Activated CD4-positive, alpha-beta memory T cell treated with anti-CD3 and anti-CD28 coated beads for 36 hours (primary cell): ENCODE data around the gene CTCF. TPM values are rescaled to one million over a fixed set of nuclear protein-coding genes. Genes with fewer than 3 reads are reported as not detected.

Experiments used
- CTCF ChIA-PET: fragments of 350-600 bp; sonication (Branson Sonifier 250); formaldehyde crosslinking; loops from one replicate; lab custom pipeline; 2021; ENCODE audit warnings: antibody characterized with exemption, inconsistent platforms; lab: Charles Lee
- POLR2A ChIA-PET: fragments of 350-600 bp; sonication (Branson Sonifier 250); formaldehyde crosslinking; loops from one replicate; lab custom pipeline; 2021; ENCODE audit warnings: antibody characterized with exemption; lab: Charles Lee
- DNase-seq: peaks from one replicate; pipeline ENCODE4 v3.0.0-alpha.2; 2020
- H3K27ac Mint-ChIP-seq: one replicate; pipeline ENCODE4 v1.8.0; 2021; ENCODE audit warnings: mixed read lengths
- H3K27me3 Mint-ChIP-seq: one replicate; pipeline ENCODE4 v1.8.0; 2021; ENCODE audit warnings: mixed read lengths
- H3K36me3 Mint-ChIP-seq: one replicate; pipeline ENCODE4 v1.8.0; 2021; ENCODE audit warnings: mixed read lengths
- H3K4me1 Mint-ChIP-seq: one replicate; pipeline ENCODE4 v1.8.0; 2021; ENCODE audit warnings: low read depth, mixed read lengths
- H3K4me3 Mint-ChIP-seq: one replicate; pipeline ENCODE4 v1.8.0; 2021; ENCODE audit warnings: mild to moderate bottlenecking, mixed read lengths
- H3K9me3 Mint-ChIP-seq: one replicate; pipeline ENCODE4 v1.8.0; 2021; ENCODE audit warnings: mixed read lengths
- intact Hi-C: fragments of 100-400 bp; cut with micrococcal nuclease; formaldehyde crosslinking; loops from one replicate; pipeline ENCODE4 v1.15.1; 2023
- total RNA-seq, 2 experiments: library from RNA; stranded (reverse); gene quantifications; one replicate each; pipeline ENCODE4 v1.2.3, GENCODE V29; 2021

The CTCF gene
- total RNA-seq, 2 experiments from 2014 or later: 48.9 to 51.5 TPM

DNA sequence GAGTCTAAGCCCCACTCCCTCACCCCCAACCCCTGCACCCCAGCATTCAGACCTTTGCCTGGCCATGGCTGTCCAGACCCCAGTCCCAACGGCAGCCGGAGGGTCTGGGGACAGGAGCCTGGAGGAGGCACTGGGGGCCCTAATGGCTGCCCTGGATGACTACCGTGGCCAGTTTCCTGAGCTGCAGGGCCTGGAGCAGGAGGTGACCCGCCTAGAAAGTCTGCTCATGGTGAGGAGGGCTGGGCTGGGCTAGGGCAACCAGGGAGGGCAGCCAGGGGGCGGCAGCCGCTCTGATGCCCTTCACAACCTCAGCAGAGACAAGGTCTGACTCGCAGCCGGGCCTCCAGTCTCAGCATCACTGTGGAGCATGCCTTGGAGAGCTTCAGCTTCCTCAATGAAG lies 19.3 kb upstream of the CTCF start:
- peak overlapping the region; percentile 54 for H3K27ac Mint-ChIP-seq
- H3K4me3 Mint-ChIP-seq: no peak overlapping the region
- intact Hi-C loops: no loop called here
- H3K36me3 Mint-ChIP-seq: peaks cover 11% of the 10 kb centered on the region
- no peaks in the 10 kb centered on the region for H3K27me3 Mint-ChIP-seq
- no peaks in the 10 kb centered on the region for H3K9me3 Mint-ChIP-seq
- no peak for DNase-seq
- peaks cover 35% of the 10 kb centered on the region for H3K4me1 Mint-ChIP-seq
- ChIA-PET CTCF (interaction anchor here (5.8 to 5.9 kb wide), 2 partner anchors 22 to 100 kb away, joined by 60 to 243 read pairs; partner anchors contain the start of gene CARMIL2), POLR2A (no interaction called here)

DNA sequence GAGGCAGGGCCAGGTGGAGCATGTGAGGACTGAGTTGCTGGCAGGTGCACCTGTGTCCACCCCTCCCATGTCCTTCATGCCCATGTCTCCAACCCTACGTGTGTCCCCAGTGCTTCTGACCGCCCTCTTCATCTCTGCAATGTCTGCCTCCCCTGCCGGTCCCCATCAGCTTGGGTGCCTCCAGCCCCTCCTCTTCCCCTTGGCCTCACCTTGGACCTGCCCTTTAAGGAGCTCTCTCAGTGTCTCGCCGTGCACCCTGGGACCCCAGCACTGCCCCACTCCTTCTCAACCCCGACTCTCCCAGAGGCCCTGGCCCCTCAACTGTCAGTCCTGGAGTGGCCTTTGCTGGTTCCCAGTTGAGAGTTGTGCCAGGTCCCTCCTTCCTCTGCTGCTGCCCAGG lies 18.7 kb upstream of the CTCF start:
- Mint-ChIP-seq H3K4me3 (no peak overlapping the region), H3K4me1 (peaks cover 39% of the 10 kb centered on the region), H3K36me3 (peaks cover 11% of the 10 kb centered on the region), H3K27ac (peak overlapping the region; percentile 10), H3K27me3 (no peaks in the 10 kb centered on the region), H3K9me3 (no peaks in the 10 kb centered on the region)
- ChIA-PET POLR2A (no interaction called here), CTCF (interaction anchor here (0.8 to 5.9 kb wide), 3 partner anchors 23 to 124 kb away, joined by 3 to 243 read pairs (median 60); partner anchors contain the start of gene CARMIL2)
- intact Hi-C loops: no loop called here
- no peak for DNase-seq

DNA sequence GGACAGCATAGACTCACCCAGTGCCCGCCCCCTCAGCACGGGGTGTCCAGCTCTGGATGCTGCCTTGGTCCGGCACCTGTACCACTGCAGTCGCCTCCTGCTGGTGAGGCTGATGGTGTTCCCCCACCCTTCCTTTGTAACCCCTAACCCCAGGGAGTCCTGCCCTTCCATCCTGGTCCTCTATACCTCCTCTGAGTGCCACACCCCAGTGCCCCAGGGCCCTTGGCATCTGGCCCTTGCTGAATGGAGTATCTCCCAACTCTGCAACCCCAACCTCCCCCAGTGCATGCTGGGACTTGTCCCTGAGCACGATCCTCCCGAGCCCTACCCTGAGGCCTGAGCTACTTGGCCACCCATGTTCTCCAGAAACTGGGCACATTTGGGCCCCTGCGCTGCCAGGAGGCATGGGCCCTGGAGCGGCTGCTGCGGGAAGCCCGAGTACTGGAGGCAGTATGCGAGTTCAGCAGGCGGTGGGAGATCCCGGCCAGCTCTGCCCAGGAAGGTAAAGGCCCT lies 17.9 kb upstream of the CTCF start:
- ChIA-PET CTCF (interaction anchor here (0.8 to 5.9 kb wide), 8 partner anchors 10 to 123 kb away, joined by 3 to 243 read pairs (median 6); partner anchors contain the start of genes CARMIL2 and CTCF), POLR2A (interaction anchor here (1.0 to 1.7 kb wide), 2 partner anchors 19 to 100 kb away, joined by 3 to 6 read pairs; partner anchors contain the start of gene CARMIL2)
- no peaks in the 10 kb centered on the region for H3K9me3 Mint-ChIP-seq
- peaks cover 11% of the 10 kb centered on the region for H3K36me3 Mint-ChIP-seq
- H3K27ac Mint-ChIP-seq: no peak overlapping the region
- no peak for DNase-seq
- no peaks in the 10 kb centered on the region for H3K27me3 Mint-ChIP-seq
- H3K4me3 Mint-ChIP-seq: no peak overlapping the region
- H3K4me1 Mint-ChIP-seq: peaks cover 35% of the 10 kb centered on the region
- intact Hi-C loops: no loop called here

- Mint-ChIP-seq H3K36me3 (peaks cover 11% of the 10 kb centered on the region), H3K9me3 (no peaks in the 10 kb centered on the region), H3K27me3 (no peaks in the 10 kb centered on the region), H3K4me3 (no peak overlapping the region), H3K4me1 (peaks cover 32% of the 10 kb centered on the region), H3K27ac (no peak overlapping the region)
- no peak for DNase-seq
- ChIA-PET POLR2A (interaction anchor here (1.0 to 1.7 kb wide), 2 partner anchors 19 to 100 kb away, joined by 3 to 6 read pairs; partner anchors contain the start of gene CARMIL2), CTCF (interaction anchor here (1.0 to 5.9 kb wide), 8 partner anchors 9 to 123 kb away, joined by 3 to 243 read pairs (median 6); partner anchors contain the start of genes CARMIL2 and CTCF)
- intact Hi-C loops: loop anchor here (5.0 kb wide), 1 partner anchor 117 kb away; the partner anchor contains the start of genes ACD and PARD6A
Measured at GRCh38 chr16:67544844-67545664, 17.3 kb upstream of the CTCF start.

DNA sequence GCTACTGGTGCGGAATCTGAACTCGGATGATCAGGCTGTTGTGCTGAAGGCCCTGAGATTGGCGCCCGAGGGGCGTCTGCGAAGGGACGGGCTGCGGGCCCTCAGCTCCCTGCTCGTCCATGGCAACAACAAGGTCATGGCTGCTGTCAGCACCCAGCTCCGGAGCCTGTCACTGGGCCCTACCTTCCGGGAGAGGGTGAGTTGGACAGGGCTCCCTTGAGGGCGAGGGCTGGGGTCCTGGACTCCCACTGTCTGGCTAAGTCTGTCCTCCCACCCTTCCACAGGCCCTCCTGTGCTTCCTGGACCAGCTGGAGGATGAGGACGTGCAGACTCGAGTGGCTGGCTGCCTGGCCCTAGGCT lies 16.7 kb upstream of the CTCF start:
- no peak for DNase-seq
- CTCF ChIA-PET: interaction anchor here (1.1 to 5.9 kb wide), 7 partner anchors 9 to 122 kb away, joined by 3 to 243 read pairs (median 7); partner anchors contain the start of genes CARMIL2 and CTCF
- Mint-ChIP-seq H3K4me1 (peaks cover 32% of the 10 kb centered on the region), H3K4me3 (no peak overlapping the region), H3K27ac (no peak overlapping the region), H3K36me3 (peaks cover 7% of the 10 kb centered on the region), H3K9me3 (no peaks in the 10 kb centered on the region), H3K27me3 (no peaks in the 10 kb centered on the region)
- intact Hi-C loops: loop anchor here (5.0 kb wide), 1 partner anchor 117 kb away; the partner anchor contains the start of genes ACD and PARD6A
- POLR2A ChIA-PET: interaction anchor here (1.7 kb wide), 1 partner anchor 99 kb away, joined by 6 read pairs; the partner anchor contains the start of gene CARMIL2

- Mint-ChIP-seq H3K9me3 (no peaks in the 10 kb centered on the region), H3K27me3 (no peaks in the 10 kb centered on the region), H3K27ac (peak overlapping the region; percentile 89), H3K36me3 (peaks cover 7% of the 10 kb centered on the region), H3K4me1 (peaks cover 32% of the 10 kb centered on the region), H3K4me3 (no peak overlapping the region)
- DNase-seq: no peak
- POLR2A ChIA-PET: no interaction called here
- intact Hi-C loops: loop anchor here (5.0 kb wide), 1 partner anchor 116 kb away; the partner anchor contains the start of genes ACD and PARD6A
- CTCF ChIA-PET: interaction anchor here (1.3 to 5.9 kb wide), 9 partner anchors 8 to 122 kb away, joined by 5 to 243 read pairs (median 23); partner anchors contain the start of genes ACD, CARMIL2 and CTCF
Measured at GRCh38 chr16:67546091-67546501, 16.2 kb upstream of the CTCF start.

DNA sequence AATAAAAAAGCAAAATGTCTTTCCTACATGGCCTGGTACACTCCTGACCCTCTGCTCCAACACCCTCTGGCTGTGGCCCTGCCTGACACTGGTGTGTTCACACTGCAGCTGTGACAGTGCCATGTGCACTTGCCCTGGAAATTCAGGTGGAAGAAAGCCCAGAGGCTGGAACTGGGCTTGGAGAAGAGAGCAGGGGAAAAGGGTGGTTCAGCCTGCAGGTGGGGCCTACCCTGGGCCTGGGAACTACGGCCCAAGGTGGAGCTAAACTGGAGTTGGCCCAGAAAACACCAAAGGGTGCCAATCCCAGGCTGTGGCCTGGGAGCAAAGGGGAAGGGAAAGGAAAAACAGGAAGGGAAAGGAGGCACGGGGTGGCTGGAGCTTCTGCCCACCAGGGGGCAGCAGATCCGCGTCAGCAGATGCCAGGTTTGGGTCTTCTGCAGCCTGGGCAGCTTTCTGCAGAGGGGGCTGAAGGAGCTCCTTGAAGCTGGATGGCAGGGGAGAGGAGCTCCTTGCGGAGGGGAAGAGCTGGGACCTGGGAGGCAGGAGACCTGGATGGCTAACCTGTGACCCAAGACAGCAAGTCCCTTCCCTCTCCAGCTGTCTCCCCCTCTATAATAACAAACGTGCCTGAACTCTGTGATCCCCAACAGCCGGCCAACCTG lies 15.4 kb upstream of the CTCF start:
- H3K36me3 Mint-ChIP-seq: peaks cover 7% of the 10 kb centered on the region
- no peaks in the 10 kb centered on the region for H3K27me3 Mint-ChIP-seq
- peak overlapping the region; percentile 89 for H3K27ac Mint-ChIP-seq
- H3K4me1 Mint-ChIP-seq: peaks cover 34% of the 10 kb centered on the region
- intact Hi-C loops: loop anchor here (1.0 to 5.0 kb wide), 4 partner anchors 8 to 115 kb away; partner anchors contain the start of genes ACD, CTCF and PARD6A
- no peaks in the 10 kb centered on the region for H3K9me3 Mint-ChIP-seq
- no peak overlapping the region for H3K4me3 Mint-ChIP-seq
- ChIA-PET POLR2A (interaction anchor here (0.7 to 2.5 kb wide), 7 partner anchors 9 to 120 kb away, joined by 3 to 30 read pairs (median 6); partner anchors contain the start of genes CARMIL2 and CTCF), CTCF (interaction anchor here (0.6 to 5.9 kb wide), 50 partner anchors 9 to 479 kb away, joined by 3 to 243 read pairs (median 4); partner anchors contain the start of genes ACD, ATP6V0D1, C16orf86 and CARMIL2)
- peak; percentile 81 for DNase-seq

DNA sequence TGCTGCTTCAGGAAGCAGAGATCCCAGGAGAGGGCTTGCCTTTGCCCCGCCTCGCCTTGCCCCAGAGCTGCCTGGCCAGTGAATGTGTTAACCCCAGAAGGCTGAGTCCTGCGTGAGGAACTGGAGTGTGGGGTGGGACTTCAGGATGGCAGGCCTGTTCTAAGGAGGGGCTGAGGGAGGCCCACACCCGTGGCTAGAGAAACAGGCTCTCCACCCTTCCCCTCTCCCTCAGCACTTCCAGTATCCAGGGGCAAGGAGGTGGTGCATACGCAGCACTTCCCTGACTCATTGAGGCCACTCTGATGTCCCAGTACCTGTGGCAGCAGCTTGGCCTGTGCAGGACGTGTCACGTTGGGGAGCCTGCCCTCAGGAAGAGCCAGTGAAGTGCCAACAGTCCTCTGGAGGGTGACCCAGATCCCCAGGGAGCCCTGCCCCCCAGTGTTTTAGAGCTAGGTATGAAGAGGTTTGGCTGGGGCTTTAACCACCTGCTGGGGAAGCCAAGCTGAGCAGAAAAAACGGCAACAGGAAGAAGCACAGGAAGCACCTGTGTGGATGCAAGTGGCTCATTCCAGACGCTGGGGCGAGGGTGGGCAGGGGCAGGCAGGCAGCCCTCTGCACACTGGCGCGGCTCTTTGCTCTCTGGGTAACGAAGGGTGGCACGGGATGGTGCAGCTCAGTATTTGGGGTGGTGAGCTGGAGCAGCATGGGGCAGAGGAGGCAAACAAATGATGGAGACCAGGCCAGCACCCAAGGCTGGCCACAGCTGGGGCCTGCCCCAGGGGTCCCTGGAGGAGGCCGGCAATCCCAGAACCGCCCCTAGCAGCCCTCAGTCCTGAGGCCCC lies 14.7 kb upstream of the CTCF start:
- Mint-ChIP-seq H3K9me3 (no peaks in the 10 kb centered on the region), H3K27ac (peak overlapping the region; percentile 89), H3K4me1 (peaks cover 35% of the 10 kb centered on the region), H3K4me3 (peak overlapping the region; percentile 32), H3K27me3 (no peaks in the 10 kb centered on the region), H3K36me3 (peaks cover 7% of the 10 kb centered on the region)
- ChIA-PET CTCF (interaction anchor here (0.6 to 5.9 kb wide), 50 partner anchors 8 to 420 kb away, joined by 3 to 243 read pairs (median 4); partner anchors contain the start of genes ACD, ATP6V0D1, C16orf86 and CARMIL2), POLR2A (interaction anchor here (0.7 to 2.5 kb wide), 7 partner anchors 10 to 120 kb away, joined by 3 to 30 read pairs (median 6); partner anchors contain the start of genes CARMIL2 and CTCF)
- intact Hi-C loops: loop anchor here (1.0 to 5.0 kb wide), 4 partner anchors 8 to 115 kb away; partner anchors contain the start of genes ACD, CTCF and PARD6A
- DNase-seq: peak; percentile 49

DNA sequence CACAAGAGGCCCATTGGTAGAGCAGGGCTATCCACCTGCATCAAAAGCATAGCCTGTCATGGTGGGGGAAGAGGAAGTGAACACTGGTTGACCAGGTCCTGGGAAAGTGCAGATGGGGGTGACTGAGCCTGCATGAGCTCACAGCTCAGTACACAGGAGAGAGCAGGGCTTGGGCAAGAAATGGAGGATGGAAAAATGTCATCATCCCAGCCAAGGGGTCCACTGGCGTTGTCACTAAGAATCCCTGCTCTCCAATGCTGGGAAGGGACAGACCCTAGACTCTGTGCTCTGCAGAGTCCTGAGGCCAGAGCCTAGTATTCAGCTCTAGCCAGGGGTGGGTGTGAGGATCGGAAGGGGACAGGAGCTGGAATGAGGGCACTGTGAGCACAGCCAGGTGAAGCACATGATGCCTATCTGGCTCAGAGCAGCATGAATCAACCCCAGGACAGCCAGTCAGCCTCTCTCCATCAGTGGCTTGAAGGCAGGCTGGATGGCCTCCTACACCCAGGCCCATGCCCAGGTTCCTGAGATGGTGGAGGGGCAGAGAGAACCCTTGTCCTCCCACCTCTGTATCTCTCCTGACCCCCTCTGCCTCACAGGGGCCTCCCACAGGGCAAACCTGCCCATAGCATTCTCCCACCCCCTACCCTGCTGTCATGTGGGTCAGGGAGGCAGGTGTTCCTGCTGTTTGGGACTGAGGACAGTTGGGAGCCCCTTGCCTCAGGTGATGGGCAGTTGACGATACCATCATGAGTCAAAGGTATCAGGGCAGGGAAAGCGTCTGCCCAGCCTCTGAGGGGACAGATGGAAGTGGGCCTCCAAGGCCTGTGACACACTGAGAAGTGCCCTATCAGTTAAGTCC lies 13.8 kb upstream of the CTCF start:
- Mint-ChIP-seq H3K9me3 (no peaks in the 10 kb centered on the region), H3K27me3 (no peaks in the 10 kb centered on the region), H3K27ac (peak overlapping the region; percentile 89), H3K36me3 (peaks cover 7% of the 10 kb centered on the region), H3K4me1 (peaks cover 32% of the 10 kb centered on the region), H3K4me3 (no peak overlapping the region)
- intact Hi-C loops: loop anchor here (5.0 kb wide), 1 partner anchor 114 kb away; the partner anchor contains the start of genes ACD and PARD6A
- CTCF ChIA-PET: interaction anchor here (0.6 to 5.9 kb wide), 19 partner anchors 8 to 342 kb away, joined by 3 to 243 read pairs (median 17); partner anchors contain the start of genes ACD, C16orf86, CARMIL2 and CTCF
- DNase-seq: no peak
- POLR2A ChIA-PET: interaction anchor here (1.1 to 2.5 kb wide), 4 partner anchors 14 to 101 kb away, joined by 3 to 30 read pairs (median 12); partner anchors contain the start of genes CARMIL2 and CTCF
